Measurements from ENCODE around the gene CTNND2. TPM values are rescaled to one million over a fixed set of nuclear protein-coding genes. Genes with fewer than 3 reads are reported as not detected.

Gene CTNND2
- total RNA-seq, 1 donor from 2014 or later, result 5.4 TPM

DNA sequence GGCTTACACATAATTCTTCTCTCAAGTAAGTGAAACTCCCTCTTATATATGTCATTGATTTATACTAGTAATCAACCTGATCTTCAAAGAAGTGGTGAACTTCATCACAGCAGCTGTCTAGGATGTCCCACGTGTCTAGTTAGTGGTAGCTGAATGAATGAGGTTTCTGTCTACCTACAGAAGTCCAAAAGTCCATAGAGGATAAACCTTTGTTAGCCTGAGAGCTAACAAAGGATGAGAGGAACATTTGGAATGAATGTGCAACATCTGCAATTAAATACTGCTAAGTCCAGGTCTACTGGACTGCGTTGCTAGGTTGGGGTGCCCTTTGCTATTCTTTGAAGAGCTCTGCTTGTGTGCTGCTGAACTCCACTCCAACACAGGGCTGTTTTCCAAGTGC is 929.4 kb downstream of the CTNND2 start:
- ATAC-seq (no peak), DNase-seq (no peak)
- intact Hi-C loops (cut with micrococcal nuclease), result no loop called here

DNA sequence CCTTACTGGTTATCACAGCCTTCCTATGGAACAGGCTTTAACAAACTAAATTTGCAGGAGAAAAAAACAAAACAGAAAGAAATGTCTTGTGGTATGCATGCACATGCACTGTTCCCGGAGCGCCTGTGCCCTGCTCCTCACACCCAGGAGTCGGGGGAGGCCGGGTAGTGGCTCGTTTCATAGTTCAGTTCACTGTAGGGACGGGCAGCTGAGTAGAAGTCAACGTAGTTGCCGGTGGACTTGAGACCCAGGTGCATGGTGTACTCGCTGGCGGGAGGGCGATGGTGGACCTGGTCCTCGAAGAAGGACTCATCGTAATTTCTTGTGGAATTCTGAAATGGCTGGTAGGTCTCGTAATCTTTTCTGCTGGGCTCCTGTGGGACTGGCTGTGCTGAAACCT is 930.9 kb downstream of the CTNND2 start:
- intact Hi-C loops (cut with micrococcal nuclease), result no loop called here
- ATAC-seq (no peak), DNase-seq (no peak)

DNA sequence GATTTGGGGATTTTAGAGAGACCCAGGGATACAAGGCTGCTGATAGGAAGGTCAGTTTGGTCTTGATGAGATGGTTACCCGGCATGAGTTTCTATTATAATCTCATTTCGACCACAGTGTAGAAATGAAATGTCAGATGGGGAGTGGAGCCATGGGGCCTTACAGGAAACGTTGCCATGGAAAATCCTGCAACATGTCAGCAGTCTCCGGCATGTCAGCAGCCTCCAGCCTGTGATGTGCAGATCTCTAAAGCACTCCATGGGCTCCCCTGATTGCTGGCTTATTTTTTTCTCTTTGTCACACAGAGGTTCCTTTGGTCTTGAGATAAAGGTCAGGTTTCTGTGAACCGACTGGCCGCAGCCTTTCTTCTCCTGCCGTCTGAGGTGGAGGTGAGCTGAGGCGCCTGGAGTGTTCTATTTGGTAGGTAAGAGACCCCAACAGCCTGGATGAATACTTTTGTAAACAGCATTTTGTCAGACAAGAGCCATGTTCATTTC is 934.5 kb downstream of the CTNND2 start:
- DNase-seq (no peak), ATAC-seq (no peak)
- intact Hi-C loops (cut with micrococcal nuclease), result no loop called here

DNA sequence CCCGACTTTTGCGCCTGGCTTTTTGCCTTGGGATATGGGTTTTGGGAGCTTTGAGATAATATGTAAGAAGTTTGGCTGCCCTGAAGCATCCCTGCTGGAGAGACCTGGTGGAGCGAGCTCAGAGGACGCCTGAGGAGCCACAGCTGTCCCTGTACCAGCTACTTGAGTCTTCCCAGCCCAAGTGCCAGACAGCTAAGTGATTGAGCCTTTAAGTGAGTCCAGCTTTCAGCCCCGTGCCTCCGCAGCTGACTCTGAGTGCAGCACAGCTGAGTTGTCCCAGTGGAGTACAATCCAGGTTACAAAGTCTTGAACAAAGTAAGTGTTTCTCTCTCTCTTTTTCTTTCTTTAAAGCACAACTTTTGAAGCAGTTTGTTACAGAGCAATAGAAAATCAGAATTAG is 939.4 kb downstream of the CTNND2 start:
- no peak for DNase-seq
- intact Hi-C loops (cut with micrococcal nuclease), result no loop called here
- ATAC-seq, result no peak

DNA sequence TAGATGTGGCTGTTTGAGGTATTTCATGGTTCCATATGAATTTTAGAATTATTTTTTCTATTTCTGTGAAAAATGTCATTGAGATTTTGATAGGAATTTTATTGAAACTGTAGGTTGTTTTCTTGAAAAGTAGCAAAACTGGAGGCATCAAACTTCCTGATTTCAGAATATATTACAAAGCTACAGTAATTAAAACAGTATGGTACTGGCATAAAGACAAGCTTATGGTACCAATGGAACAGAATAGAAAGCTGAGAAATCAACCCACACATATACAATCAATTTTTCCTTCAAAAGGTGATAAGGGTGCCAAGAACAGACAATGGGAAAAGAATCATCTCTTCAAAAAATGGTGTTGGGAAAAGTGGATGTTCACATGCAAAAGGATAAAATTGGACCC is 945.5 kb downstream of the CTNND2 start:
- DNase-seq (no peak), ATAC-seq (no peak)
- intact Hi-C loops (cut with micrococcal nuclease), result no loop called here

DNA sequence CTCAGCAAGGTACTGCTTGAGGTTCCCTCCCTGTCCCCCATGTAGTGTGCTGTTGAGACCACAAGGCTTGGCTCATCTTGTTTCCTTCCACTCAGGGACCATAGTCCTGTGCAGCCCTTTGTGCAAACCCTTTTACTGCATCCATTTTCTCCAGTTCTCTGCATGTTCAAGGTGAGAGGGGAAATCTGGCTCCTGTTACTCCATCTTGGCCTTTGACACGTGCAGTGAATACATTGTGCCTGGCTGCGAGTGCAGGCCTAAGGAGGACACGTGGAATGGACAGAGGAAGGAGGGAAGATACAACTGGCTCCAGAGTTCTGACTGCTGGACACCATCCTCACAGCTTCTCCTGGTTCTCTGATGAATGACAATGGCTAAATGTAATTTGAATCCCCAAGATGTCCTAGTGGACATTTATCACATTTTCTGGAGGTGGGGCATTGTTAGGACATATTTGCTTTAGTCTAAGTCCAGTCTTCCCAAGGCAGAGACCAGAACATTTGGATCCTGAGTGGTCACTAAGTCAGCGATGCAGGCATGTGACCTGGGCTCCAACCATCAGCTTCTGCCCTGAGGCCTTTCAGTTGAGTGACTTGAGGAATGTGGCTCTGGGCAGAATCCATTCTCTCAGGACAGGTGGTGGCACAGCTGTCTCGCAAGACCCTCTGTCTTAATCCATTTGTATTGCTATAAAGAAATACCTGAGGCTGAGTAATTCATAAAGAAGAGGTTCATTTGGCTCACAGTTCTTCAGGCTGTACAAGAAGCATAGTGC is 954.2 kb downstream of the CTNND2 start:
- DNase-seq, result no peak
- ATAC-seq, result no peak
- intact Hi-C loops (cut with micrococcal nuclease), result no loop called here

DNA sequence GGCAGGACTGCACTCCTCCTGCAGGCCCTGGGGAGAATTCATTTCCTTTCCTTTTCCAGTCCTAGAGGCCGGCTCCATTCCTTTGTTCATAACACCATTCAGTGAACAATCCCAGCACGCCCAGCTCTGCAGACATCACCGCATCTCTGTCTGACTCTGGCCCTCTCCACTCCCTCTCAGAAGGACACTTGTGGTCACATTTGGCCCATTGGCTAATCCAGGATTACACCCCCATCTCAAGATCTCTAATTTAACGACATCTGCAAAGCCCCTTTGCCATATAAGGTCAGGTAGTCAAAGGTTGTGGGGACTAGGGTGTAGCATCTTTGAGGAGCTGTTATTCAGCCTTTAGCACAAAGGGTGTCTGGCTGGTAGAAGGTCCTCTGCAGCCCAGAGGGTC is 958.2 kb downstream of the CTNND2 start:
- DNase-seq, result no peak
- intact Hi-C loops (cut with micrococcal nuclease), result no loop called here

DNA sequence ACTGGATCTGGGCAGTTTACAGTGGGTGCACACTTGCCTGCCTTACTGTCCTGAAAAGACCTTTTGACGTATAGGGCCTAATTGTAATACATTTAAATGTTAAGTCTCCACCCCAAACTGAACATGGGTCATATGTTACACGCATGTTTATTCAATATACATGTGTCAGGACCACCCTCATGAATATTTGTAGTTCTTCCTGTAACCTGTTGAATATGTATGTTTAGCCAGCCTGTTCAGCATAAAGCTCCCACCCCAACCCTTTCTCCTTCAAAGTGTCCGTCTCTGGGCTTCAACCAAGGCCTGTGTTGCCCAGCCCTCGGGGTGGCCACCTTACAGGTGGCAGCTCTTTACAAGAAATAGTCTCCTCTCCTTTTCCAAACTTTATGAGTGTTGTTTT is 962.3 kb downstream of the CTNND2 start:
- DNase-seq, result no peak
- ATAC-seq, result no peak

More for the DNA sequence above, 958.2 kb downstream of the CTNND2 start:
- ATAC-seq, result no peak

DNA sequence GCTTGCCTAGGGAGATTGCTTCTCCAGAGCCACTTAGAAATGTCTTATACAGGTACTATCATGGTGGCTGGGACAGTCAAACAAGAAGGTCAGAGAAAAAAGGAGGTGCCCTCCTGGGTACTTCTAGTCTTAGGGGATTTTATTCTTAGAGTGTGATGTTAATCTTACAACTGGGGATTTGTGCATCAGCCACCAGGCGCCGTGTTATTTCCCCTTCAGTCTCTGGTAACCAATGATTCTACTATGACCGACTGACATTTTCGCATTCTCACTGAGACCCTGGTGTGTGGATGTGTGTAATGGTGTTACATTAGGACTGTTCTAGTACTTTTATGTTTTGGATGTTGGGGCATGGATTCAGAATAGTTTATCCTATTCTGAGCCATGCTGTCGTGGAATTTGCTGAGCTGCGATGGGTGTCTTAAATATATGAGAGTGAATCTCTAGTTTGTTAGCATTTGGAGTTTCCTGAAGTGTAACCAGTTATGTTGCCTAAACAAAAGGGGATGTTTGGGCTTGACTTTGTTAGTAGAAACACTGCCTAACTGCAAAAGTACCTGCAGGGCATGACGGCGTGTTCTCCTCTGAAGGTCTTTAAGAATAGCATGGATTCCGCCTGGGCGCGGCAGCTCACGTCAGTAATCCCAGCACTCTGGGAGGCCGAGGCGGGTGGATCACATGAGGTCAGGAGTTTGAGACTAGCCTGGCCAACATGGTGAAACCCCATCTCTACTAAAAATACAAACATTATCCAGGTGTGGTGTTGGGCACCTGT is 968.0 kb downstream of the CTNND2 start:
- DNase-seq (no peak), ATAC-seq (no peak)
- intact Hi-C loops (cut with micrococcal nuclease), result no loop called here

More for the DNA sequence above, 962.3 kb downstream of the CTNND2 start:
- intact Hi-C loops (cut with micrococcal nuclease), result no loop called here

DNA sequence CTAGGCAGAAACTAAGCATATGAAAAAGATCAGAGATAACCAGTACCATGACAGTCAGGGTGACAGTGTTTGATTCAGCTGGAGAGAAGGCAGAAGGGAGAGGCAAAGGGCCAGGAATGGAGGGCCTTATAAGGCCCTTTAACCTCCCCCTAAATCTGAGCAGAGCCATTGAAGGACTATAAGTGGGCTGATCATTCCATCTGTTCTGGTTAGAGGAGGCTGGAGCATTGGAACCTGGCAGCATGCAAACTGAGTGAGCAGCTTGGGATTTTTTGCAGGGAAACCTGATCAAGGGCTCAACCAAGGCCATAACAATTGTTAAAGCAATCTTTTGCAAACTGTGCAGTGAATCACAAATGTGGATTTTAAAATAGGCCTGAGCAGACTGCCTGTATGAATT is 968.7 kb downstream of the CTNND2 start:
- intact Hi-C loops (cut with micrococcal nuclease), result no loop called here
- DNase-seq (no peak), ATAC-seq (no peak)

DNA sequence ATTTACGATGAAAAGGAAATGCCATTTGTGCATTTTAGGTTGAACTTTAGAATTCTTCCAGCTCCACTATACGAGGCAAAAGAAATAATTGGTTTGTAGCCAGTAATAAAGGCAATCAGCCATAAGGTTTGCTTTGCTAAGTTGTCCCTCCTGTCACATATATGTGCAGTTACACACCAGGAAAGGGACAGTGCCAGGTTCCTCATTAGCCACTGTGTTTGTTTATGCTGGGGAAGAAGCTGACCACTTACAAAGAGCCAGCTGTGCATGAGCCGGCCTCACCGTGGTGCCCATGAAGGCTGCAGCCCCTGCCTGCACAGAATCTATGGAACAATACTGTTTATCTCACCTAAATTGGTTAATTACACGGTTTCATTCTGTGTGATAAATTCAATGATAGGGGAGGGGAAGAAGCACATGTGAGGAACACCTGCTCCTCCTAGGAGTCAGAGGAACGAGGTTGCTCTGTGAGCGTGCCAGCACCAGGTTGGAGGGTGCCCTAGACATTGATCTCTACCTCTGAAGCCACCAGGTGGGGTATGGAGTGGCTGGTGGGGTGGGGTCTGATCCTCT is 969.4 kb downstream of the CTNND2 start:
- no peak for DNase-seq
- intact Hi-C loops (cut with micrococcal nuclease), result no loop called here
- ATAC-seq, result no peak

DNA sequence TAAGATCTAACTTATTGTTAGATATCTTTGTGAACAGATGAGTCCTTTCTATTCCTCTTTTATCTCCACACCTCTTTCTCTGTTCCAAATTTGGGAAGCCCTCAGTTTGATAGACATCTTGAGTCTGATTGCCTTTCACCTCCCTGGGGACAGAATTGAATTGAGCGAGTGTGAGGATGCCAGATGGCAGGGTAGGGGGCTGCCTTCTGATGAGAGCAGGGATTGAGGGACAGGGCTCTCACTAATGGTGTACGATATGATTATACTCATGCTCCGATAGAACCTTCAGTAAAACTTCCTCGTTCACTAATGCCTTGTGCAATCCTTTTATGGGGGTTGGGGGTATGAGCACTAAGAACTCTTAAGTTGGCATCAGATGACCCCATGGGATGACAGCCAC is 971.1 kb downstream of the CTNND2 start:
- no peak for ATAC-seq
- intact Hi-C loops (cut with micrococcal nuclease), result no loop called here
- DNase-seq, result no peak

DNA sequence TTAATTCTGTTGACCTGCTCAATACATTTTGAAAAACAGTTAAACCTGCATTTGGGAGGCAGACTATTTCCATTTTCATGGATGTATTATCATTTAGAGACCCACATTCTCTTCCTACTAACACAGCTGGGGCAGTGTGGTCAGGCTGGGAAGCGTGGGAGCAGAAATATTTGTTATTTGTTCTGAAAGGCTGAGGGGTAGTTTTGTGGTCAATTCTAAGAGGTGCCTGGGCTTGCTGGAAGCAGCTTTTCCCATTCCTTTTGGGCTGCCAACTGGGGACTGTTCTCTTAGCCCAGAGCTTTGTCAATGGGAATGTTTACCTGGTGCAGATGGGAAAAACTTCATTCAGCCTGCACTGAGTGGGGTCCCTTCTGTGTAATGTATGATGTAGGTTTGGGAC is 971.8 kb downstream of the CTNND2 start:
- intact Hi-C loops (cut with micrococcal nuclease), result no loop called here
- DNase-seq (no peak), ATAC-seq (no peak)

DNA sequence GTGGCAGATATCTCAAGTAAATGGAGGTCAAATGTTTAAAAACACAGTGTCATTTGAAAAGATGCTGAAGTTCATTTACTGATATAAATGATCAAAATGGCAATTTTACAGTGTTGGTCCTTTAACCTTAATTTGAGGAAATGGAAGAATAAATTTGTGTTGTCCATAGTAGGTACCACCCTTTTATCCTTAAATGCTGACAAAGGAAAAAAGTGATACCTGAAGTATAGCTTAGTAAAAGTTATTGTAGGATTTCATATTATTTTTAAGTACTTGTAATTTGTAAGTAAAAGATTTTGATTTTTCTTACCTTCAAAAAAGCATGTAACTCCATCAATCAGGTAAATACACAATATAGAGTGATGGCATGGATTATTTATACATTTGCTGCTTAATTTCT is 976.6 kb downstream of the CTNND2 start:
- intact Hi-C loops (cut with micrococcal nuclease), result no loop called here
- no peak for ATAC-seq
- no peak for DNase-seq

DNA sequence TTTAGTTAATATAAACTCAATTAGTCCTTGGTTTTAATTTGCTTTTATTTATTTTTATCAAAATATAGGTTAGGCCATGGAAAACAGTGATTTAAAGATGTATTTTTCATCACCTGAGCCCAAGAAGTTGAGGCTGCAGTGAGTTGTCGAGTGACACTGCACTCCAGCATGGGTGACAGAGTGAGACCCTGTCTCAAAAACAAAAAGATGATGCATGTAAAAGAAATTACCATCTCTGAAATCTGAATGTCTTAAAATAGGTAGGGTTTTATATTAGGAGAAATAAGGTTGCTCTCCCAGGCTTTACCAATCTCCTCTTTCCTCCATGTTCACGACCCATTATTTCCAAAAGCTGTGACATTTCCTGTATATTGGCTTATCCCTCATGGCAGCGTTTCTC is 980.9 kb downstream of the CTNND2 start:
- intact Hi-C loops (cut with micrococcal nuclease), result no loop called here
- ATAC-seq, result no peak
- DNase-seq, result no peak

Measured in left ventricle myocardium superior (tissue), 1 donor.